Body of pancreas (tissue), 4 donors: ENCODE results near the gene BMPER.

Experiments used
- CTCF ChIP-seq, 7 experiments: fragments of 450-650 bp in 4 of 7; fragments of 200-600 bp in 3 of 7; sonication (generic) in 3 of 7; IDR thresholded peaks; one replicate each; pipeline ENCODE4 v1.5.1; 2016 to 2019; ENCODE audit warnings: antibody characterized with exemption in 7 of 7
- POLR2A ChIP-seq, 3 donors: fragments of 450-650 bp; IDR thresholded peaks; one replicate each; pipeline ENCODE4 v1.6.1; 2016; ENCODE audit warnings: antibody characterized with exemption in 3 of 3, mild to moderate bottlenecking in 2 of 3

GRCh38 chr7:34031156-34031555 lies 125.8 kb downstream of the BMPER start:
- TF ChIP-seq POLR2A (IDR thresholded peaks at IDR 0.05) (no peak), CTCF (IDR thresholded peaks at IDR 0.05) (no peak)
